Motor neuron (in vitro differentiated cells): Measurements from ENCODE around the gene FBLN7. TPM values are rescaled to one million over a fixed set of nuclear protein-coding genes. Genes with fewer than 3 reads are reported as not detected.
A peak's percentile ranks its signal among the peaks of the same experiment; 100 is the strongest.

Source experiments
- ATAC-seq, 8 experiments: fragments of 200-7000 bp; cut with Tn5 transposase; replicated peaks in 6 of 8; 2 replicates each; pipeline ENCODE4 v1.8.0; 2021; ENCODE audit warnings: mild to moderate bottlenecking in 8 of 8, moderate library complexity in 8 of 8
- H3K27ac ChIP-seq, 2 donors: fragments of 250-450 bp; sonication (Bioruptor Pico); 2 replicates each; pipeline ENCODE4 v1.9.0; 2021; ENCODE audit warnings: antibody characterized with exemption in 2 of 2, mild to moderate bottlenecking in 2 of 2, moderate library complexity in 1 of 2
- H3K4me1 ChIP-seq, 2 donors: fragments of 250-450 bp; sonication (Bioruptor Pico); replicated peaks in 1 of 2; 2 replicates each; pipeline ENCODE4 v1.6.1; 2021; ENCODE audit warnings: antibody characterized with exemption in 2 of 2, mild to moderate bottlenecking in 2 of 2, moderate library complexity in 1 of 2
- H3K4me3 ChIP-seq, 5 donors: fragments of 250-450 bp; sonication (Bioruptor Pico); 2 replicates each; pipeline ENCODE4 v1.9.0; 2021; ENCODE audit warnings: antibody characterized with exemption in 5 of 5, mild to moderate bottlenecking in 5 of 5, moderate library complexity in 4 of 5
- WGBS, 10 experiments: fragments of 450-650 bp; shearing (Covaris generic); methylation state at CpG; one replicate each; pipeline ENCODE4 v1.0.0; 2022; 5-methylcytosine and 5-hydroxymethylcytosine counted together
- in situ Hi-C, 9 experiments: fragments of 400-800 bp; cut with MboI; loops; one replicate each; pipeline ENCODE4 v1.15.0; 2021; ENCODE audit warnings: low sequenced_read_pairs in 9 of 9, low pct_unique_long_range_greater_than_20kb in 2 of 9; ENCODE audit not compliant: unreplicated experiment in 9 of 9
- total RNA-seq, 8 experiments: library from RNA; unstranded; fragments of 300-600 nt; gene quantifications; 2 replicates each; pipeline versions ENCODE4 v1.2.3 to v1.2.4, GENCODE V29; 2022

The FBLN7 gene
- total RNA-seq, 8 experiments from 2014 or later = 0.13 to 5.0 (median 0.73) TPM

DNA sequence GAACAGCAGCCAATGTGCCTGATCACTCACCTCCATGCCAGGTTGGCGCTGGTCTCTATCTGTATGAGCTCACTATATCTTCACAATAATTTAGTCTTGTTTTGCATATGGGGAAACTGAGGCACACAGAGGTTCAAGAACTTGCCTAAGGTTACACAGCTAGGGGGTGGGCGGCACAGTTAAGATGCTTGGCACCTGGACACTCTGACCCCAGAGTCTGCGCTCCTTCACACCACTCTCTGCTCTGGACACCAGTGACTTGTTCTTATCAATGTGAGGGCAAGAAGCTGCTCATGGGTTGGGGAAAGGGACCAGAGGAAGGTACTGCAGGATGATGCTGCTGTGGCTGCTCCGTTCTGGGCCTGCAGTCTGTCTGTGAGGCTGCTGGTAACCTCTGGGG, 27.1 kb downstream of the FBLN7 start:
- WGBS, 10 experiments = 40 to 100% (median 96%) methylated on average over 1 to 4 of the region's 4 CpGs; no CpG with 5 or more reads in 4 of the 10 experiments
- no peaks in the 10 kb centered on the region for H3K4me1 ChIP-seq
- no peak overlapping the region for H3K27ac ChIP-seq
- in situ Hi-C loops = no loop called here
- no peak for ATAC-seq
- no peak overlapping the region for H3K4me3 ChIP-seq

DNA sequence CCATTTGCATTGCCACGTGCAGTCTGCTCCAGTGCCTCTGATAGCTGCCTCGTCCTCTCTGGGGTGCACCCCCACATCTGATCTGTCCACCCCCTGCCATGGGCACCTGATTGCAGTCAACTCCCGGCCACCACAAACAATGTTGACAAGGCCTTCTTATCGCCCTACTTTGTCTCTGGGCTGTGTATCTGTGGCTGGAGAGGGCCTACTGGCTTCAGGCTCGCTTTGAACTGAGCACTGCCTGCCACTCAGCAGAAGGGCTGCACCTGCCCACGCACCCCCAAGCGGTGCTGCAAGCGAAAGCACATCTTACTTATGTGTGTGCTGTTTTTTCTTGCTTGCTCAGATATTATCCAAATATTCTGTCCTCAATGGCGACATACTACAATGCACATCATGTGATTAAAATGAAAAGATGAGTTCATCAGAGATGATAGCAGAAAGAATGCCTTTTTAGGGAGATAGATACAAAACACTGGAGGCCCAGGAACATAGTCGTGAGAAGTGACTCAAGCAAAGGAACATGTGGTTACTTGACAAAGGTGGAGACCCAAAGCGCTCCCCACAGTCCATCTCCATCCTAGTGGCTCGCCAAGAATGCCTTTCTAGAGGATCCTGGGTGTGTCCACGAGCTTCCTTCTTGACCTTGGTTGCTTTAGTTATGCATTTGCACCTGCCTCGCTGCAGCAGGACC, 28.8 kb downstream of the FBLN7 start:
- no peak overlapping the region for H3K4me3 ChIP-seq
- in situ Hi-C loops = no loop called here
- no peak for ATAC-seq
- H3K27ac ChIP-seq = no peak overlapping the region
- WGBS, 10 experiments = 40 to 100% (median 89%) methylated on average over 2 to 12 of the region's 14 CpGs; no CpG with 5 or more reads in 2 of the 10 experiments
- H3K4me1 ChIP-seq = no peaks in the 10 kb centered on the region

DNA sequence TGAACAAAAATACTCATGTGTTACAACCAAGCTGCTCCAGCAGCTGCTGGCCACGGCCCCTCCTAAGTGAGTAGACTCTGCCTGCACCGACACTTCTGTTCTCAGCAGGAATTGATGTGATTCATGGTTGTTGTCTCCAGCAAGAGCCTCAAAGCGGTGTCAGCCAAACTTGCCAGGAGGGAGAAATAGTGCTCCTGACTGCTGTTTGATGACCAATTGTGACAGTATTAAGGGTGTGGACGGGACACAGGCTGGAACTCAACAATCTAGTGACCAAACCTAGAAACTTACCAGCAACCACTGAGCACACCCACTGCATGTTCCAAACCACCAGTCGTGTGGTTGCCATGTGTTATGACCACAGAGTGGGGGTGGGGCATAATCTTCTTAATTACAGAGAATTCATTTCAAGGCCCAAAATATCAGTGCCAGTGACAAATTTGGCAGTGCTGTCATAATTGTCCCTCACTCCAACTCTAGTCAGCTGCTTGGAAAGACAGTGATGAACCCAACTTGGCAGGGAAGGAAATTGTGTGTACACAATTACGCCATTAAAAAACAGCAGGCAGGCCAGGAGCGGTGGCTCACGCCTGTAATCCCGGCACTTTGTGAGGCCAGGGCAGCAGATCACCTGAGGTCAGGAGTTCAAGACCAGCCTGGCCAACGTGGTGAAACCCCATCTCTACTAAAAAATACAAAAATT, 30.4 kb downstream of the FBLN7 start:
- Histone ChIP-seq H3K27ac (no peak overlapping the region), H3K4me3 (no peak overlapping the region), H3K4me1 (no peaks in the 10 kb centered on the region)
- in situ Hi-C loops = no loop called here
- 18 to 90% (median 42%) methylated on average over 1 to 6 of the region's 10 CpGs; no CpG with 5 or more reads in 3 of the 10 experiments for WGBS, 10 experiments
- ATAC-seq = peak in 2 of 8 experiments; percentile 97

DNA sequence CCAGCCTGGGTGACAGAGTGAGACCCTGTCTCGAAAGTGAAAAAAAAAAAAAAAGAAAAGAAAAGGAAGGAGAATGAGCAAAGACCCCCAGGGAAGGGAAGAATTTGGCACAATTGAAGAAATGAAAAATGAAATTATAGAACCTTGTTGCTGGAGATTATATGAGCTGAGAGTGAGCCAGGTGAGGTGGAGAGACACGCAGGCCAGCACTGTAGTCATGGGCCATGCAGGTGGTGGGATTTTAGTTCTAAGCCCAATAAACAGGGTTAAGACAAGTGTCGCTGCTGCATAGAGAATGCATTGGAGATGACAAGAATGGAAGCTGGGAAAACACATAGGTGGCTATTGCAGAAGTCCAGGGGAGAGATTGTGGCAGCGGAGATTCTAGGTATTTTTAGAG, 32.3 kb downstream of the FBLN7 start:
- 52 to 100% (median 91%) methylated on average over 2 to 3 of the region's 4 CpGs for WGBS, 10 experiments
- Histone ChIP-seq H3K27ac (no peak overlapping the region), H3K4me1 (no peaks in the 10 kb centered on the region), H3K4me3 (no peak overlapping the region)
- ATAC-seq = no peak
- in situ Hi-C loops = no loop called here

DNA sequence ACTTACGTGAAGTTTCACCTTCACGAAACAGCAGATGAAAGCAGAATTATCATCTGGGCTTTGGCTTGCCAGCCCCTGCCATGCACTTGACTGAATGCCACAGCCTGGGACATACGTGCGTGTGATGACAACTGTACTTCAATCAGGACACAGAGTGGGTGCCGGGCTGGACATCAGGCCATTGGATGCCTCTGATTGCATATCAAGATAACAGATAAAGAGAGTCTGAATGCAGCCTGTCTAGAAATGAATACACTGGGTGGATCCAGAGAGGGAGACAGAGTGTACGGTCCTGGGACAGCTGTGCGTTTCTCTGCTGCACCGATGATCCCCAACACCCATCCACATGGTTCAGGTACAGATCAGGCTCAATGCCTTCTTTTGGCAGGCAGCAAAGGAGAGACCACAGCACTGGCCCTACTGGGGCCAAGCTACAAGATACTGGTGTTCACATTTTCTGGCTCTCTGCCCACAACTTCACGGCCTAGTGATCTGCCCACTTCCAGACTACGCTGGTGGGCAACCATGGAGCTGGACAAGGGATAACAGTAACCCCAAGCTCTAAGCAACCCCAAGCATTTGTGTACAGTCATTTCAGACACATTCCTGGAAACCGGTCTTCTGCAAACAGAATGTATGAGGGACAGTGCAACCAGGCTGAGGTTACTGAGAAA, 35.6 kb downstream of the FBLN7 start:
- Histone ChIP-seq H3K4me3 (no peak overlapping the region), H3K4me1 (no peaks in the 10 kb centered on the region), H3K27ac (no peak overlapping the region)
- ATAC-seq = peak in 1 of 8 experiments; percentile 93
- WGBS, 10 experiments = 61 to 100% (median 88%) methylated on average over 2 to 10 of the region's 11 CpGs
- in situ Hi-C loops = no loop called here

DNA sequence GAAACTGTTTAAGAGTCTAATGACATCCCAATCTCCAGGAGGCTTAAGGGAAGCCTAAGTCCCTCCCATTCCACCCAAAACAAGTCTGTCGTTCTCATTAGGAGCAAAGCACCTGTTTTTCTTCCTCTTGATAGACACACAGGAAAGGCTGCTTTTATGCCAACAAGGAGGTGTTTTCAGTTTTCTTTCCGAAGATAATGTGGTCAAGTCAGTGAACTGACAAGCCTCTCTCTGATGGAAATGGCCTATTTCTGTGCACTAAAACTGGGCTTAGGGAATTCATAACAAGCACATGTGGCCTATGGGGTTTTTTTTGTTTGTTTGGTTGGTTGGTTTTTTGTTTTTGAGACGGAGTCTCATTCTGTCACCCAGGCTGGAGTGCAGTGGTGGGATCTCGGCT, 36.2 kb downstream of the FBLN7 start:
- Histone ChIP-seq H3K4me1 (no peaks in the 10 kb centered on the region), H3K27ac (no peak overlapping the region), H3K4me3 (no peak overlapping the region)
- in situ Hi-C loops = no loop called here
- 67 to 100% (median 80%) methylated on average over 1 to 4 of the region's 4 CpGs for WGBS, 10 experiments
- ATAC-seq = no peak

DNA sequence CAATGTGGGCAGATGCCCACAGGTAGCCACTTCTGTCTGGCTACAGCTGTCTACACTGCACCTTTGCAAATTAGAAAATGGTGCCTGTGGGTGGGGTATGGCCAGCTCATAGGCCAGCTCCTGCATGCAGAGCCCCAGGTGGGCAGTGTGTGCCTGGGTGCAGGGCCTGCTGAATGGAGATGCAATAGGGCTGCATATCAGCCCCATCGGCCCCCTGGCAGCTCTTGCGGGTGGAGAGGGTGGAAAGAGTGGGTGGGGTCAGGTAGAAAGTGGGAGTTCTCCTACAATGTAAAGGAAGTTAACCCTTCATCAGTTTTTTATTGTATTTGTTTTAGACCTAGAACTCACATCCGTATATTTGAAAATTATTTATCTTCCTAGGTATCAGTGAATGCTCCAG, 37.1 kb downstream of the FBLN7 start:
- ATAC-seq = no peak
- 90 to 100% (median 100%) methylated on average over 1 to 3 of the region's 3 CpGs; no CpG with 5 or more reads in 5 of the 10 experiments for WGBS, 10 experiments

DNA sequence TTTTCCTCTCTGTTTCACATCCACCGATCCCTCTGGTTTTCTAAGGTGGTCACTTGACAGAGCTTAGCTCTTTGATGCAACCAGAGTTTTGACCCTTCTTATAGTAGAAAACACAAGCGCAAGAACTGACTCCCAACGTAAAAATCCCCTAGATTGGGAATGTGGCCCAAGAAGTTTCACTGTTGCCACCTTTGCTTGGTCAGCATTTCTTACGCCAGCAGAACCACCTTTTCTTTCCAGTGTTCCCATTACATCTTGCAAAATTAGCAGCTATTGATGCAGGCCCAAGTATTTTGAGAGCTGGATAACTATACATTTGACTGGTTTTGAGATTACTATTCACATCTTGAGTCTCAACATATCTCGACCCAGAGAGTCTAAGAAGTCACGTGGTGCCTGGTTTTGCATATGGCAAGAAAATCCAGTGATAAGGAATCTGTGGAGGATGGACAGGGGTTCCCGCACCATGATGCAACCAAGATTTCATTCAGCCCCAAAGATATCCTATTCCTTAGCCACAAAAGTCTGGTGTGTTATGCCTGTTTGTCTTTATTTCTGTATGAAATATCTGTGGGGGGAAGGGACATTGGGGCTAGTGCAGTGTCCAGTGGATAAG, 37.9 kb downstream of the FBLN7 start:
- in situ Hi-C loops = no loop called here
- 64 to 100% (median 92%) methylated on average over 1 to 7 of the region's 7 CpGs for WGBS, 10 experiments
- no peak for ATAC-seq
- no peaks in the 10 kb centered on the region for H3K4me1 ChIP-seq
- H3K27ac ChIP-seq = no peak overlapping the region
- H3K4me3 ChIP-seq = no peak overlapping the region

More for the DNA sequence above, 37.1 kb downstream of the FBLN7 start:
- H3K4me1 ChIP-seq = no peaks in the 10 kb centered on the region
- no peak overlapping the region for H3K27ac ChIP-seq
- in situ Hi-C loops = no loop called here
- H3K4me3 ChIP-seq = no peak overlapping the region

DNA sequence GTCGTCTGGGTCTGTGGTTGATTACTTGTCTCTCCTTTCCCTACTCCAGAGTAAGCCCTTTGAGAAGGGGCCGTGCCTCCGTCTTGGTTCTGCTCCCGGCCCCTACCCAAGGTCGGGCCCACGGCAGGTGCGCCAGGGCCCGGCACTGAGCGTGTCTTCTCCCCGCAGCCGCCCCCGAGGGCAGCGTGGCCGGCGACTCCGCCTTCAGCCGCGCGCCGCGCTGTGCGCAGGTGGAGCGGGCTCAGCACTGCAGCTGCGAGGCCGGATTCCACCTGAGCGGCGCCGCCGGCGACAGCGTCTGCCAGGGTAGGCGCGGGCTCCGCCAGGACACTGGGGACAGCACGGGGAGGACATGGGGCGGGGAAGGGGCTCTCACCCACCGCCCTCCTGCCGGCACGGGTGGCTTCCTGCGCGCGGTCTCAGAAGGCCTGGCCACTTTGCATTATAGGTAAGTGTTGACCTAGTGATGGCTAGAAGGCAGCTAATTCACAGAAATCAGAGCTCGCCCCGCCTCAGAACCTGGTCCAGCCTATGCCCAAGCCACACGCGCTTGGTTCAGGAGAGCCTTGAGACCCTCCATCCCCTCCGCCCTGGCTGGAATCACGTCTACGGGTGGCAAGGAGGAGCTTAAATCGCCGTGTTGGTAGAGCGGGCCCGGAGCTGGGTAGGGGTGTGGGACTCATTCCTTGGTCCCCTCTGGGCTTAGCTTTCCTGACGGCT, 43.5 kb downstream of the FBLN7 start:
- H3K4me1 ChIP-seq = no peaks in the 10 kb centered on the region
- H3K4me3 ChIP-seq = no peak overlapping the region
- ATAC-seq = no peak
- in situ Hi-C loops = no loop called here
- 50 to 100% (median 80%) methylated on average over 1 to 13 of the region's 54 CpGs; no CpG with 5 or more reads in 3 of the 10 experiments for WGBS, 10 experiments
- H3K27ac ChIP-seq = no peak overlapping the region

DNA sequence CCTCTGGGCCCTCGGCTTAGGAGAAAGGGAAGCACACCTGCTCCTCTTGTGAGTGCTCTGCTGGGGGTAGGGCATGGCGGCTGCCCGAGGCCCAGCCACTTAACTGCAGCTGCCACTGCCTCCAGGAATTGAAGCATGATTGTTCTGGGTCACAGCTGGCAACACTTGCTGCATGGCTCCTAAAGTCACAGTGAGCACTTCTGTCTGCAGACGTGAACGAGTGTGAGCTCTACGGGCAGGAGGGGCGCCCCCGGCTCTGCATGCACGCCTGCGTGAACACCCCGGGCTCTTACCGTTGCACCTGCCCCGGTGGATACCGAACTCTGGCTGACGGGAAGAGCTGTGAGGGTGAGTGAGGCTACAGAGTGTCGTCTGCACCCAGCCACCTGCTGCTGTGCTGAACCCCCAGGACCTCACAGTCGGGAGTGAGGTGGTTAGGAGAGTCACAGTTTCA, 44.4 kb downstream of the FBLN7 start:
- 60 to 100% (median 82%) methylated on average over 1 to 9 of the region's 17 CpGs; no CpG with 5 or more reads in 4 of the 10 experiments for WGBS, 10 experiments
- Histone ChIP-seq H3K27ac (no peak overlapping the region), H3K4me3 (no peak overlapping the region), H3K4me1 (no peaks in the 10 kb centered on the region)
- ATAC-seq = peak in 2 of 8 experiments; percentile 7 to 19
- in situ Hi-C loops = no loop called here

DNA sequence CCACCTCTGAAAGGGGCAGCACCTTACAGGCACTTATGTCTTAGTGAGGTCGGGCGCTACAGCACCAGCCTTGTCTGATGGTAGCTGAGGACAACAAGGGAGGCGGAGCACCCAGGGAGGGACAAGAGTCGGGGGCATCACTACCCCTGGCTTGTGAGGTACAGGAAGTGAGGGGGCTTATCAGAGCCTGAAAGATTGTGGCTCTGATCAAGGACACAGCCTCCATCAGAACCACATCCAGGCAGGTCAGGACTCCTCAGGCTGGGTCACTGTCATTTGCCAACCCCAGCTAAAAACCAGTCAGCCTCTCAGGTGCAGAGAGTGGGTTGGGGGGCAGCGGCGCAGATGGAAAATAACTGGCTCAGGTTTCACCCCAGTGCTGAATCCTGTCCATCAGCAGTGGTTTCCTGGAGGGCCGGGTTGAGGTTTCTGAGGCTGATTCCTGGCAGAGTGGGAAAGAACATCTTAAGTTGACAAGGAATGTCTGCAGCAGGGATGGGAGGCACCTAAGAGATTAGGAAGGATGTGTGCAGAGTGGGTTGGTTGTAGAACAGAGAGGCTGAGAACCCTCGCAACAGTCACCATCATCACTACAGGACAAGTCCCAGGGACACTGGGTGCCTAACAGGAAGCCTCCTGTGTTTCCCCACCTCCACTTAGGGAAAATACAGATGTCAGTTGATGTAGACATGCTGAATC, 45.3 kb downstream of the FBLN7 start:
- in situ Hi-C loops = no loop called here

DNA sequence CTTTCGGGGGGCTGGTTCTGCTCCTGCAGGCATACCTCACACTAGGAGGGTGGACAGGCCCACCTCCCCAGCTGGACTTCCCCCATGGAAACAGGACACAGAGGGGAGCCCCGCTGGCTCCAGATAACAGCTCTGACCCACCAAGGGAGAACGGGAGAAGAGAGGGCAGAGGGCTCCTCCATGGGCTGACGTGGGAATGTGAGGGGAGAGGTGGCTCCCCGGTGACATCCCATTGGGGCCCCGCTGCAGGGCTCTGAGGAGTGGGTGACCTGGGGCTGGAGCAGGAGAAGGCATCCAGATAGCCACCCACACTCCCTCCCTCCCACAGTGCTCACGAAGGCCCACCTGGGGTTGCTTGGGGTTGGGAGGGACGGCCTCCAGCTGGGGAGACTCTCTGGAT, 45.9 kb downstream of the FBLN7 start:
- WGBS, 10 experiments = 80 to 100% (median 100%) methylated on average over 1 to 2 of the region's 8 CpGs; no CpG with 5 or more reads in 7 of the 10 experiments
- ATAC-seq = no peak
- Histone ChIP-seq H3K4me3 (no peak overlapping the region), H3K27ac (no peak overlapping the region), H3K4me1 (no peaks in the 10 kb centered on the region)
- in situ Hi-C loops = no loop called here

More for the DNA sequence above, 45.3 kb downstream of the FBLN7 start:
- Histone ChIP-seq H3K4me1 (no peaks in the 10 kb centered on the region), H3K4me3 (no peak overlapping the region), H3K27ac (no peak overlapping the region)
- no peak for ATAC-seq
- 80 to 100% (median 89%) methylated on average over 2 to 6 of the region's 8 CpGs; no CpG with 5 or more reads in 3 of the 10 experiments for WGBS, 10 experiments
